Natural killer cell (primary cell): ENCODE data around the gene KRTAP4-7. TPM values are rescaled to one million over a fixed set of nuclear protein-coding genes. Genes with fewer than 3 reads are reported as not detected.

Source experiments
- ATAC-seq, 3 donors: fragments of 150-1000 bp in 2 of 3; fragments of 200-7000 bp in 1 of 3; cut with Tn5 transposase; 1 replicate in 1 of 3; 2 replicates in 2 of 3; pipeline ENCODE4 v1.10.0; 2021; ENCODE audit warnings: mild to moderate bottlenecking in 2 of 3, moderate library complexity in 2 of 3
- DNase-seq, 2 donors: peaks; one replicate each; pipeline versions ENCODE4 v3.0.0 to v3.0.0-alpha.2; 2013 to 2021; ENCODE audit warnings: mixed read lengths in 1 of 2
- H3K27ac ChIP-seq: one replicate; pipeline ENCODE4 v1.5.1; 2013; ENCODE audit warnings: mild to moderate bottlenecking, low read length
- H3K27me3 ChIP-seq: one replicate; pipeline ENCODE4 v1.6.1; 2013; ENCODE audit warnings: low read length; ENCODE audit not compliant: control insufficient read depth, insufficient read depth
- H3K36me3 ChIP-seq: one replicate; pipeline ENCODE4 v1.6.1; 2013; ENCODE audit warnings: low read length; ENCODE audit not compliant: control insufficient read depth, insufficient read depth
- H3K4me1 ChIP-seq: one replicate; pipeline ENCODE4 v1.6.1; 2013; ENCODE audit warnings: low read length; ENCODE audit not compliant: control insufficient read depth, insufficient read depth
- H3K4me3 ChIP-seq: one replicate; pipeline ENCODE4 v1.5.1; 2013; ENCODE audit warnings: low read length
- H3K9me3 ChIP-seq: one replicate; pipeline ENCODE4 v1.6.1; 2013; ENCODE audit warnings: low read length; ENCODE audit not compliant: control insufficient read depth, insufficient read depth
- H3K27ac Mint-ChIP-seq, 2 donors: one replicate each; pipeline ENCODE4 v1.8.0; 2022; ENCODE audit warnings: mild to moderate bottlenecking in 2 of 2, mixed read lengths in 2 of 2, moderate library complexity in 1 of 2
- H3K27me3 Mint-ChIP-seq, 2 donors: one replicate each; pipeline ENCODE4 v1.8.0; 2022; ENCODE audit warnings: low read depth in 2 of 2, mixed read lengths in 2 of 2
- H3K36me3 Mint-ChIP-seq: one replicate; pipeline ENCODE4 v1.8.0; 2022; ENCODE audit warnings: mixed read lengths
- H3K4me1 Mint-ChIP-seq, 2 donors: one replicate each; pipeline ENCODE4 v1.8.0; 2022; ENCODE audit warnings: mixed read lengths in 2 of 2
- H3K4me3 Mint-ChIP-seq: one replicate; pipeline ENCODE4 v1.8.0; 2022; ENCODE audit warnings: mild to moderate bottlenecking, moderate library complexity, mixed read lengths
- H3K9me3 Mint-ChIP-seq, 2 donors: one replicate each; pipeline ENCODE4 v1.8.0; 2022; ENCODE audit warnings: mixed read lengths in 2 of 2
- WGBS: methylation state at CpG from one replicate; pipeline ENCODE4 v1.1.7; 2013; ENCODE audit warnings: missing lambda C conversion rate; ENCODE audit not compliant: insufficient coverage; 5-methylcytosine and 5-hydroxymethylcytosine counted together
- intact Hi-C: fragments of 100-400 bp; cut with micrococcal nuclease; formaldehyde crosslinking; loops from one replicate; pipeline ENCODE4 v1.14.2; 2022
- total RNA-seq, 4 donors: library from RNA; stranded (reverse); fragments of 120-200 nt in 1 of 4; gene quantifications; one replicate each; pipeline versions ENCODE4 v1.2.3 to v1.2.4, GENCODE V29; 2013 to 2022
- TF ChIP-seq, protein P1 (sequence below): fragments of 200-600 bp; IDR thresholded peaks from one replicate; pipeline ENCODE4 v1.8.0; 2022; ENCODE audit warnings: antibody characterized with exemption

Gene KRTAP4-7
- total RNA-seq, 3 donors from 2014 or later (not counting 1 experiment from before 2014, with no cell fraction given): not detected

DNA sequence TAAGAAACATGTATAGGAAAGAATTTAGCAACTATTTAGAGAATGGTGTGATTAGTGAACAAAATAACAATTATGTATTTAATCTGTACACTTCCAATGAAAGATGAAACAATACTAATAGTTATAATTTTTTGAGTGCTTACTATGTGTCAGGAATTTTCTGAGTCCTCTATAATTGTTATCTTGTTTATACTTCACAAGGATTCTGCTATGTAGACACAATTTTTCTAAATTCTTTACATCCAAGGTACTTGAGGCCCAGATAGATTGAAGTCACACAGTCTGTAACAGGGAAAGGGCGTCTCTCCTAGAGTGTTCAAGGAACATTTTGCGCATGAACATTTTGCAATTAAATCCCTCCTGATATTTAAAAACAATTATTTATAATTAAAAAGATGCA is 41.1 kb downstream of the KRTAP4-7 start:
- Mint-ChIP-seq H3K9me3 (no peaks in the 10 kb centered on the region), H3K36me3 (no peaks in the 10 kb centered on the region), H3K27ac (no peak overlapping the region), H3K27me3 (peaks cover 24 to 41% of the 10 kb centered on the region in 2 donors), H3K4me1 (peaks cover 7 to 11% of the 10 kb centered on the region in 2 donors), H3K4me3 (no peak overlapping the region)
- peaks cover 18% of the 10 kb centered on the region for H3K4me1 ChIP-seq
- H3K27ac ChIP-seq: no peak overlapping the region
- no peaks in the 10 kb centered on the region for H3K36me3 ChIP-seq
- WGBS: no CpG with 5 or more reads among the region's 2 CpGs
- ATAC-seq: no peak
- TF ChIP-seq, protein P1, sequence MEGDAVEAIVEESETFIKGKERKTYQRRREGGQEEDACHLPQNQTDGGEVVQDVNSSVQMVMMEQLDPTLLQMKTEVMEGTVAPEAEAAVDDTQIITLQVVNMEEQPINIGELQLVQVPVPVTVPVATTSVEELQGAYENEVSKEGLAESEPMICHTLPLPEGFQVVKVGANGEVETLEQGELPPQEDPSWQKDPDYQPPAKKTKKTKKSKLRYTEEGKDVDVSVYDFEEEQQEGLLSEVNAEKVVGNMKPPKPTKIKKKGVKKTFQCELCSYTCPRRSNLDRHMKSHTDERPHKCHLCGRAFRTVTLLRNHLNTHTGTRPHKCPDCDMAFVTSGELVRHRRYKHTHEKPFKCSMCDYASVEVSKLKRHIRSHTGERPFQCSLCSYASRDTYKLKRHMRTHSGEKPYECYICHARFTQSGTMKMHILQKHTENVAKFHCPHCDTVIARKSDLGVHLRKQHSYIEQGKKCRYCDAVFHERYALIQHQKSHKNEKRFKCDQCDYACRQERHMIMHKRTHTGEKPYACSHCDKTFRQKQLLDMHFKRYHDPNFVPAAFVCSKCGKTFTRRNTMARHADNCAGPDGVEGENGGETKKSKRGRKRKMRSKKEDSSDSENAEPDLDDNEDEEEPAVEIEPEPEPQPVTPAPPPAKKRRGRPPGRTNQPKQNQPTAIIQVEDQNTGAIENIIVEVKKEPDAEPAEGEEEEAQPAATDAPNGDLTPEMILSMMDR: no peak
- no peak for DNase-seq
- no peak overlapping the region for H3K4me3 ChIP-seq
- intact Hi-C loops: no loop called here
- peaks cover 6% of the 10 kb centered on the region for H3K27me3 ChIP-seq
- no peaks in the 10 kb centered on the region for H3K9me3 ChIP-seq

DNA sequence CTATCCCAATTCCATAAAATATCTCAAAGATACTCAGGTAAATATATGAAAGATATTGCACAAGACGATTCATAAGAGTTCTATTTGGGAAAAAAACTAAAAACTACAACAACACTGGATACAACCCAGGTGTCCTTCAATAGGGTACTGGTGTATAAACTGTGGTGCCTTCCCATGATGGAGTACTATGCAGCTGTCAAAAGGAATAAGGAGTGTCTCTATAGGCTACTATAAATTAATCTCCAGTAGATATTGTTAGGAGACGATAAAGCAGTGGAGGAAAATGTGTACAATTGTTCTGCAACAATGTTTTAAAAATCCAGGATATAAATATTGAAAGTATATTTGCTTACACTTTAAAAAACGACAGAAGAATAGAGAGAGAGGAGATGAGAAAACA is 42.5 kb downstream of the KRTAP4-7 start:
- Mint-ChIP-seq H3K4me3 (no peak overlapping the region), H3K36me3 (no peaks in the 10 kb centered on the region), H3K27ac (no peak overlapping the region), H3K27me3 (peaks cover 21 to 34% of the 10 kb centered on the region in 2 donors), H3K4me1 (peaks cover 0 to 5% of the 10 kb centered on the region in 2 donors), H3K9me3 (no peaks in the 10 kb centered on the region)
- DNase-seq (no peak), ATAC-seq (no peak)
- H3K27ac ChIP-seq: no peak overlapping the region
- H3K27me3 ChIP-seq: peaks cover 6% of the 10 kb centered on the region
- H3K4me1 ChIP-seq: peaks cover 15% of the 10 kb centered on the region
- no peak overlapping the region for H3K4me3 ChIP-seq
- H3K36me3 ChIP-seq: no peaks in the 10 kb centered on the region
- TF ChIP-seq, protein P1: no peak
- no CpG with 5 or more reads among the region's 3 CpGs for WGBS
- intact Hi-C loops: no loop called here
- H3K9me3 ChIP-seq: no peaks in the 10 kb centered on the region

DNA sequence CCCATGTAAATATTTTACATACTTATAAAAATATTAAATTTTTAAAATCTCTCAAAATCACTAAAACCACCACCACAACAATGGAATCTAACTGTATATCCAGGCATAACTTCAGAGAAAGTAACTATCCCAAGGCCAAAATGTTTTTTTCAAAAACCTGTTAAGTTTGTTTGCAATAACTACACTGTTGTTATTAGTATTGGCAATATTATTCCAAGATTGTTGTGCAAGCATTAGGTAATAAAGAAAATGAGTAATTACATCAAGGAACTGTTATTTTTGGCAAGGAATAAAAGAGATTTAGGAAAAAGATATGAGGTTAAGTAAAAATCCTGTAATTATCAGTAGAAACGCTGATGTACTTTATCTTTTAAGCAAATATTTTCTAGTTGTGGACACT is 43.4 kb downstream of the KRTAP4-7 start:
- peaks cover 0 to 5% of the 10 kb centered on the region in 2 donors for H3K4me1 Mint-ChIP-seq
- WGBS: no CpG with 5 or more reads among the region's 1 CpG
- no peak overlapping the region for H3K27ac ChIP-seq
- H3K36me3 Mint-ChIP-seq: no peaks in the 10 kb centered on the region
- ATAC-seq (no peak), DNase-seq (no peak)
- no peaks in the 10 kb centered on the region for H3K36me3 ChIP-seq
- TF ChIP-seq, protein P1: no peak
- H3K27ac Mint-ChIP-seq: no peak overlapping the region
- H3K4me3 ChIP-seq: no peak overlapping the region
- peaks cover 15% of the 10 kb centered on the region for H3K4me1 ChIP-seq
- peaks cover 19 to 40% of the 10 kb centered on the region in 2 donors for H3K27me3 Mint-ChIP-seq
- H3K27me3 ChIP-seq: peaks cover 6% of the 10 kb centered on the region
- H3K9me3 ChIP-seq: no peaks in the 10 kb centered on the region
- no peak overlapping the region for H3K4me3 Mint-ChIP-seq
- no peaks in the 10 kb centered on the region for H3K9me3 Mint-ChIP-seq
- intact Hi-C loops: no loop called here

DNA sequence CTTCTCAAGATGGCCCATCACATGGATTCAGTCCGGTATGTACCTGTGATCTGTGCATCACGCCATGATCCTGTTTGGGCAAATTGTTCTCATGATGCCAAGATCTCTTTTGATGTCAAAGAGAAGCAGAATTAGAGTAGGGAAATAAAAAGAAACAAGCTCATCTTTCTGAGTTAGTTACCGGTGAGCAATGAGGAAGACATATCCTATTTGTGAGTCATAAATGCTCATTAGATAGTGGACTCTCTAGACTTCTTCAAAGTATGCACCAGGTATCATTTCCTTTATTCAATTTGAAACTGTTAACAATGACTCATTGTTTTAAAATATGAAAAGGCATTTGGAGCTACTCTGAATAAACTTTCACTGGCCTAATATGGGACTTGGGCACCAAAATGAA is 48.0 kb downstream of the KRTAP4-7 start:
- H3K27me3 ChIP-seq: no peaks in the 10 kb centered on the region
- Mint-ChIP-seq H3K27ac (no peak overlapping the region), H3K4me1 (no peaks in the 10 kb centered on the region), H3K9me3 (no peaks in the 10 kb centered on the region), H3K4me3 (no peak overlapping the region), H3K27me3 (peaks cover 11% of the 10 kb centered on the region in 2 donors), H3K36me3 (no peaks in the 10 kb centered on the region)
- intact Hi-C loops: loop anchor here (5.0 kb wide), 1 partner anchor 40 kb away; no protein-coding TSS in a partner anchor
- TF ChIP-seq, protein P1: no peak
- H3K9me3 ChIP-seq: no peaks in the 10 kb centered on the region
- H3K4me1 ChIP-seq: no peaks in the 10 kb centered on the region
- no peak for DNase-seq
- no peak for ATAC-seq
- H3K27ac ChIP-seq: no peak overlapping the region
- 79% methylated on average over 3 of the region's 3 CpGs for WGBS
- H3K4me3 ChIP-seq: no peak overlapping the region
- H3K36me3 ChIP-seq: no peaks in the 10 kb centered on the region
